Osteoblast (primary cell): ENCODE results near the gene NCAM2. TPM values are rescaled to one million over a fixed set of nuclear protein-coding genes. Genes with fewer than 3 reads are reported as not detected.

ENCODE experiments used
- DNase-seq: peaks from one replicate; pipeline ENCODE4 v3.0.0; 2011; ENCODE audit warnings: low spot score, mixed read lengths; ENCODE audit not compliant: insufficient read length; ENCODE audit errors: missing footprints
- H2AFZ ChIP-seq: 2 replicates; pipeline ENCODE4 v1.6.0; 2011; ENCODE audit warnings: mild to moderate bottlenecking, low read length
- H3K27ac ChIP-seq: 2 replicates; pipeline ENCODE4 v1.5.1; 2011; ENCODE audit warnings: mild to moderate bottlenecking, low read depth, low read length, moderate library complexity
- H3K27me3 ChIP-seq: 2 replicates; pipeline ENCODE4 v1.6.0; 2012; ENCODE audit warnings: mild to moderate bottlenecking, control low read depth, inconsistent platforms, low read length, moderate library complexity; ENCODE audit not compliant: insufficient read depth
- H3K36me3 ChIP-seq: 2 replicates; pipeline ENCODE4 v1.5.1; 2011; ENCODE audit warnings: mild to moderate bottlenecking, low read length, control low read depth, moderate library complexity; ENCODE audit not compliant: insufficient read depth
- H3K4me1 ChIP-seq: 2 replicates; pipeline ENCODE4 v1.5.1; 2011; ENCODE audit warnings: mild to moderate bottlenecking, low read length, control low read depth, moderate library complexity; ENCODE audit not compliant: insufficient read depth
- H3K4me2 ChIP-seq: 2 replicates; pipeline ENCODE4 v1.6.0; 2011; ENCODE audit warnings: mild to moderate bottlenecking, low read length; ENCODE audit not compliant: insufficient read depth
- H3K4me3 ChIP-seq: fragments of 200-600 bp; sonication (generic); 3 replicates; pipeline ENCODE4 v1.5.1; 2012; ENCODE audit warnings: mild to moderate bottlenecking, low read length, inconsistent platforms; ENCODE audit not compliant: insufficient read depth
- H3K79me2 ChIP-seq: 2 replicates; pipeline ENCODE4 v1.6.0; 2012; ENCODE audit warnings: mild to moderate bottlenecking, low read length, control low read depth, inconsistent platforms; ENCODE audit not compliant: insufficient read depth
- H3K9me3 ChIP-seq: 2 replicates; pipeline ENCODE4 v1.5.1; 2011; ENCODE audit warnings: low read depth, low read length, control low read depth
- H4K20me1 ChIP-seq: 2 replicates; pipeline ENCODE4 v1.6.0; 2012; ENCODE audit warnings: mild to moderate bottlenecking, low read length, control low read depth; ENCODE audit not compliant: insufficient read depth
- CTCF ChIP-seq: IDR thresholded peaks from 2 replicates; pipeline ENCODE4 v1.5.1; 2011; ENCODE audit warnings: mild to moderate bottlenecking, low read depth, low read length, moderate library complexity; ENCODE audit errors: extremely low read depth
- total RNA-seq: library from RNA; depleted of rRNA; stranded (reverse); fragments of >200 nt; gene quantifications from 2 replicates; pipeline ENCODE4 v1.2.3, GENCODE V29; 2012

The NCAM2 gene
- total RNA-seq, 1 donor, result 8.0 TPM

- Histone ChIP-seq H3K4me2 (no peak overlapping the region), H3K36me3 (no peaks in the 10 kb centered on the region), H3K9me3 (no peaks in the 10 kb centered on the region), H2AFZ (no peak overlapping the region), H3K27me3 (no peaks in the 10 kb centered on the region), H3K79me2 (no peaks in the 10 kb centered on the region), H3K4me1 (no peaks in the 10 kb centered on the region), H3K27ac (no peak overlapping the region), H4K20me1 (no peaks in the 10 kb centered on the region), H3K4me3 (no peak overlapping the region)
- DNase-seq, result no peak
- no peak for TF ChIP-seq CTCF
Measured at GRCh38 chr21:21291883-21292569, 293.8 kb downstream of the NCAM2 start.

GRCh38 chr21:21295303-21295702, 297.1 kb downstream of the NCAM2 start:
- no peak for DNase-seq
- no peak overlapping the region for H3K4me2 ChIP-seq
- H3K27ac ChIP-seq, result no peak overlapping the region
- no peak overlapping the region for H2AFZ ChIP-seq
- no peaks in the 10 kb centered on the region for H3K79me2 ChIP-seq
- TF ChIP-seq CTCF, result no peak
- no peaks in the 10 kb centered on the region for H4K20me1 ChIP-seq
- H3K9me3 ChIP-seq, result no peaks in the 10 kb centered on the region
- no peaks in the 10 kb centered on the region for H3K4me1 ChIP-seq
- no peaks in the 10 kb centered on the region for H3K36me3 ChIP-seq
- no peaks in the 10 kb centered on the region for H3K27me3 ChIP-seq
- no peak overlapping the region for H3K4me3 ChIP-seq

GRCh38 chr21:21297211-21297610, 299.0 kb downstream of the NCAM2 start:
- no peak overlapping the region for H3K27ac ChIP-seq
- no peaks in the 10 kb centered on the region for H3K9me3 ChIP-seq
- H3K4me3 ChIP-seq, result no peak overlapping the region
- no peak overlapping the region for H2AFZ ChIP-seq
- TF ChIP-seq CTCF, result no peak
- no peak overlapping the region for H3K4me2 ChIP-seq
- H4K20me1 ChIP-seq, result no peaks in the 10 kb centered on the region
- H3K27me3 ChIP-seq, result no peaks in the 10 kb centered on the region
- H3K79me2 ChIP-seq, result no peaks in the 10 kb centered on the region
- no peaks in the 10 kb centered on the region for H3K36me3 ChIP-seq
- DNase-seq, result no peak
- no peaks in the 10 kb centered on the region for H3K4me1 ChIP-seq

GRCh38 chr21:21301013-21301412, 302.8 kb downstream of the NCAM2 start:
- Histone ChIP-seq H3K9me3 (no peaks in the 10 kb centered on the region), H3K4me1 (no peaks in the 10 kb centered on the region), H3K4me3 (no peak overlapping the region), H2AFZ (no peak overlapping the region), H3K4me2 (no peak overlapping the region), H3K27ac (no peak overlapping the region), H3K27me3 (no peaks in the 10 kb centered on the region), H4K20me1 (no peaks in the 10 kb centered on the region), H3K79me2 (no peaks in the 10 kb centered on the region), H3K36me3 (no peaks in the 10 kb centered on the region)
- TF ChIP-seq CTCF, result no peak
- no peak for DNase-seq
